CD4-positive, alpha-beta T cell (primary cell): ENCODE results near the gene ITPKB. TPM values are rescaled to one million over a fixed set of nuclear protein-coding genes. Genes with fewer than 3 reads are reported as not detected.

Source experiments
- ATAC-seq: fragments of 200-7000 bp; cut with Tn5 transposase; one replicate; pipeline ENCODE4 v1.10.0; 2022; ENCODE audit warnings: mild to moderate bottlenecking; ENCODE audit not compliant: poor library complexity
- CTCF ChIA-PET: fragments of 350-600 bp; sonication (Branson Sonifier 250); formaldehyde crosslinking; loops from one replicate; lab custom pipeline; 2021; ENCODE audit warnings: antibody characterized with exemption, inconsistent platforms; lab: Charles Lee
- POLR2A ChIA-PET: fragments of 350-600 bp; sonication (Branson Sonifier 250); formaldehyde crosslinking; loops from one replicate; lab custom pipeline; 2021; ENCODE audit warnings: antibody characterized with exemption, inconsistent platforms; lab: Charles Lee
- DNase-seq, 14 experiments: peaks; one replicate each; pipeline ENCODE4 v3.0.0-alpha.2; 2013 to 2020; ENCODE audit warnings: mixed read lengths in 2 of 14
- H3K27ac ChIP-seq, 2 donors: one replicate each; pipeline versions ENCODE4 v1.5.1 to v1.7.0; 2013; ENCODE audit warnings: low read length in 2 of 2, low read depth in 1 of 2, mild to moderate bottlenecking in 1 of 2
- H3K27me3 ChIP-seq, 2 experiments: 1 replicate in 1 of 2; 2 replicates in 1 of 2; pipeline versions ENCODE4 v1.6.1 to v1.7.0; 2013; ENCODE audit warnings: low read length in 2 of 2, control low read depth in 1 of 2, mild to moderate bottlenecking in 1 of 2, moderate library complexity in 1 of 2; ENCODE audit not compliant: insufficient read depth in 2 of 2, control insufficient read depth in 1 of 2
- H3K36me3 ChIP-seq: one replicate; pipeline ENCODE4 v1.6.1; 2013; ENCODE audit warnings: low read length, control low read depth; ENCODE audit not compliant: insufficient read depth
- H3K4me1 ChIP-seq: one replicate; pipeline ENCODE4 v1.6.1; 2013; ENCODE audit warnings: low read length, control low read depth; ENCODE audit not compliant: insufficient read depth
- H3K4me3 ChIP-seq: one replicate; pipeline ENCODE4 v1.5.1; 2013; ENCODE audit warnings: mild to moderate bottlenecking, low read length, moderate library complexity
- H3K9me3 ChIP-seq, 2 experiments: 1 replicate in 1 of 2; 2 replicates in 1 of 2; pipeline versions ENCODE4 v1.6.1 to v1.7.0; 2013; ENCODE audit warnings: low read length in 2 of 2, mild to moderate bottlenecking in 2 of 2, control low read depth in 1 of 2, moderate library complexity in 1 of 2; ENCODE audit not compliant: control insufficient read depth in 1 of 2, insufficient read depth in 1 of 2
- H3K27ac Mint-ChIP-seq: one replicate; pipeline ENCODE4 v1.8.0; 2020; ENCODE audit warnings: mixed read lengths
- H3K27me3 Mint-ChIP-seq: one replicate; pipeline ENCODE4 v1.8.0; 2021; ENCODE audit warnings: mixed read lengths
- H3K36me3 Mint-ChIP-seq: one replicate; pipeline ENCODE4 v1.8.0; 2021; ENCODE audit warnings: low read depth, mixed read lengths
- H3K4me1 Mint-ChIP-seq: one replicate; pipeline ENCODE4 v1.8.0; 2021; ENCODE audit warnings: low read depth, mixed read lengths
- H3K4me3 Mint-ChIP-seq: one replicate; pipeline ENCODE4 v1.8.0; 2020; ENCODE audit warnings: mild to moderate bottlenecking, mixed read lengths
- H3K9me3 Mint-ChIP-seq: one replicate; pipeline ENCODE4 v1.8.0; 2020; ENCODE audit warnings: mixed read lengths
- intact Hi-C, 2 experiments: fragments of 100-400 bp; cut with DNase I in 1 of 2; cut with micrococcal nuclease in 1 of 2; formaldehyde crosslinking; loops; one replicate each; pipeline versions ENCODE4 v1.15.1 to v1.9.0; 2023 to 2025; cut with DNase I, micrococcal nuclease
- total RNA-seq, 174 experiments: library from RNA in 2 of 174; stranded (reverse) in 2 of 174; gene quantifications; one replicate each; pipeline ENCODE4 v1.2.3 and lab custom pipeline; 2021 to 2026
- TF ChIP-seq, protein P1 (sequence below): fragments of 200-600 bp; IDR thresholded peaks from one replicate; pipeline ENCODE4 v1.8.0; 2022; ENCODE audit warnings: antibody characterized with exemption, mild to moderate bottlenecking

Gene ITPKB
- total RNA-seq, 2 experiments from 2014 or later = 565 to 583 TPM

DNA sequence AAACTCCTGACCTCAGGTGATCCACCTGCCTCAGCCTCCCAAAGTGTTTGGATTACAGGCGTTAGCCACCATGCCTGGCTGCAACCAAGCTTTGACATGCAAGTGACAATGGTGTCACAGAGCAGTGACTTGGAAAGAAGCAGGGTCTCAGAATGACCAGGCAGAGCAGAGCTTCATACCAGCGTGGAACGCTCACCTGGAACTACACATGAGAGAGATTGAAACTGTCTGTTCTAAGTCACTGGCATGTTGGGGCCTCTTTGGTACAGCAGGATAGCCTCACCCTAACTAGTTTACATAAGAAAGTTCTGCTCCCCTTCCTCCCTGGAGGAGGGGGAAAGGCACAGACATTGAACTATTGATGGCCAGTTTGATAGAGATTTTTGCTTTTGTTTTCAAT, 47.5 kb upstream of the ITPKB start:
- Histone ChIP-seq H3K4me1 (no peaks in the 10 kb centered on the region), H3K4me3 (no peak overlapping the region), H3K27ac (no peak overlapping the region), H3K27me3 (no peaks in the 10 kb centered on the region), H3K9me3 (no peaks in the 10 kb centered on the region), H3K36me3 (no peaks in the 10 kb centered on the region)
- H3K36me3 Mint-ChIP-seq = no peaks in the 10 kb centered on the region
- DNase-seq (no peak), ATAC-seq (no peak)
- ChIA-PET CTCF (no interaction called here), POLR2A (no interaction called here)
- H3K27me3 Mint-ChIP-seq = no peaks in the 10 kb centered on the region
- TF ChIP-seq, protein P1, sequence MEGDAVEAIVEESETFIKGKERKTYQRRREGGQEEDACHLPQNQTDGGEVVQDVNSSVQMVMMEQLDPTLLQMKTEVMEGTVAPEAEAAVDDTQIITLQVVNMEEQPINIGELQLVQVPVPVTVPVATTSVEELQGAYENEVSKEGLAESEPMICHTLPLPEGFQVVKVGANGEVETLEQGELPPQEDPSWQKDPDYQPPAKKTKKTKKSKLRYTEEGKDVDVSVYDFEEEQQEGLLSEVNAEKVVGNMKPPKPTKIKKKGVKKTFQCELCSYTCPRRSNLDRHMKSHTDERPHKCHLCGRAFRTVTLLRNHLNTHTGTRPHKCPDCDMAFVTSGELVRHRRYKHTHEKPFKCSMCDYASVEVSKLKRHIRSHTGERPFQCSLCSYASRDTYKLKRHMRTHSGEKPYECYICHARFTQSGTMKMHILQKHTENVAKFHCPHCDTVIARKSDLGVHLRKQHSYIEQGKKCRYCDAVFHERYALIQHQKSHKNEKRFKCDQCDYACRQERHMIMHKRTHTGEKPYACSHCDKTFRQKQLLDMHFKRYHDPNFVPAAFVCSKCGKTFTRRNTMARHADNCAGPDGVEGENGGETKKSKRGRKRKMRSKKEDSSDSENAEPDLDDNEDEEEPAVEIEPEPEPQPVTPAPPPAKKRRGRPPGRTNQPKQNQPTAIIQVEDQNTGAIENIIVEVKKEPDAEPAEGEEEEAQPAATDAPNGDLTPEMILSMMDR = no peak
- intact Hi-C loops = no loop called here
- H3K4me1 Mint-ChIP-seq = peaks cover 5% of the 10 kb centered on the region
- H3K27ac Mint-ChIP-seq = no peak overlapping the region
- no peak overlapping the region for H3K4me3 Mint-ChIP-seq
- H3K9me3 Mint-ChIP-seq = no peaks in the 10 kb centered on the region

DNA sequence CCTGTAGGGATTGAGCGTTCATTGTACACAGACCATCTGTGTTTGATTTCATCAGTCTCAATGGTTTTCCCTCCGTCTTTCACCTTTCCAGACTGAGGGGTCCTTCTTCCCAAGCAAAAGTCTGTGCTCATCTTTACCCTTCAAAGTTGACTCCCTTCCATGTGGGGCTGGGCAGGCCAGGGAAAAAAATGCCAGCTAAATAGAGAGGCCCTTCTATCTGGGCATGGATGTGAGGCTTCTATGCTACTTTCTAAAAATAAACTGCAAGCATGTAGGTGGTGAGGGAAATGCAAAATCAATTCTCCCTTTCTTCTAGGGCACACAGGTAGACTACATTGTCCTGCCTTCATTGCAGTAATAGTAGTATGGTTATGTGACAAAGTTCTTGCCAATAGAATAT, 46.7 kb upstream of the ITPKB start:
- ChIA-PET POLR2A (interaction anchor here (0.6 kb wide), 1 partner anchor 13 kb away, joined by 4 read pairs; no protein-coding TSS in a partner anchor), CTCF (interaction anchor here (0.6 kb wide), 1 partner anchor 453 kb away, joined by 4 read pairs; no protein-coding TSS in a partner anchor)
- Histone ChIP-seq H3K27me3 (no peaks in the 10 kb centered on the region), H3K4me3 (no peak overlapping the region), H3K36me3 (no peaks in the 10 kb centered on the region), H3K9me3 (no peaks in the 10 kb centered on the region), H3K27ac (no peak overlapping the region), H3K4me1 (no peaks in the 10 kb centered on the region)
- no peaks in the 10 kb centered on the region for H3K36me3 Mint-ChIP-seq
- no peaks in the 10 kb centered on the region for H3K9me3 Mint-ChIP-seq
- peaks cover 5% of the 10 kb centered on the region for H3K4me1 Mint-ChIP-seq
- no peak for ATAC-seq
- no peak overlapping the region for H3K4me3 Mint-ChIP-seq
- no peak overlapping the region for H3K27ac Mint-ChIP-seq
- no peaks in the 10 kb centered on the region for H3K27me3 Mint-ChIP-seq
- intact Hi-C loops = no loop called here
- DNase-seq = no peak
- TF ChIP-seq, protein P1 = no peak

DNA sequence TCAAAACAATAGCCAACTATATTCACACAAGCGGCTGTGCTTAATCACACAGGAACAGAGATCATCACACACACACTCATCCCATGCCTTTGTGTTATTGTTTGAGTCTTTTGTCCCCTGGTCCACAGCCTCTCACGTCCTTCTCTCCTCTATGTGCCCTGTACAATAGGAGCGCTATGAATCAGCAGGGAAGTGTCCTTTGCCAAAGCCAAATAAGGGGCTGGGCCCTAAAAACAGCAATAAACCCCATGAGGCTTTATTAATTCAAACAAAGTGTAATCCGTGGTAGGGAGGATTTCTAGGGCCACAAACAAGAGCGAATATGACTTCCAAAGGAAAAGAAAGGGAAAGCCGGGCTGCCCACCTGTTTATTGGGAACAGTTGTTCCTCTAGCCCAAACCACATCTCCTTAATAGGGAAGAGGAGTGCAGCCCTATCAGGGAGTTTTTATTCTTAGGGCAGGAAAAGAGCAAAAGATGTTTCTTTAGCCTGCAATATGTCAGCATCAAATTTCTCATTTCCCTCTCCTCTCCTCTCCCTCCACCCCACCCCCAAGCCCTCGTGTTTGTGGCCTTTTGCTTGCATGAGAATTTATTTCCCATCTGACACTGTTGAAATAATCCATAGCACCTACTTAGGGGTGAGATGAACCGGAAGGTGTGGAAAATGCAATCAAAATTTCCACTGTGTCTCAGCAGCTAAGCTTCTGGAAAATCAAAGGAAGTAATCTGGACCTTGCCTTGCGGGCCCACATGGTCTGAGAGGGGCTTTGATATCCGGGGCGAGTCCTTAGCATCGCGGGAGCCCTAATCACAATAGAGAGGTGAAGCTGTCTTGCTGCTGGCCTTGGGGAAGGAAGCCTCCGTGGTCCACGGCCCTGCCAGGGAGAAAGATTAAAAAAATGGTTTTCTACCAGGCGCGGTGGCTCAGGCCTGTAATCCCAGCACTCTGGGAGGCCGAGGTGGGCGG, 45.3 kb upstream of the ITPKB start:
- peaks cover 6% of the 10 kb centered on the region for H3K4me1 Mint-ChIP-seq
- H3K4me1 ChIP-seq = peaks cover 14% of the 10 kb centered on the region
- no peak overlapping the region for H3K4me3 ChIP-seq
- no peaks in the 10 kb centered on the region for H3K9me3 Mint-ChIP-seq
- no peak overlapping the region for H3K4me3 Mint-ChIP-seq
- H3K27ac Mint-ChIP-seq = no peak overlapping the region
- ATAC-seq (no peak), DNase-seq (no peak)
- no peaks in the 10 kb centered on the region for H3K36me3 ChIP-seq
- H3K27me3 Mint-ChIP-seq = no peaks in the 10 kb centered on the region
- no peak overlapping the region for H3K27ac ChIP-seq
- ChIA-PET POLR2A (no interaction called here), CTCF (no interaction called here)
- H3K36me3 Mint-ChIP-seq = no peaks in the 10 kb centered on the region
- H3K27me3 ChIP-seq = no peaks in the 10 kb centered on the region
- no peaks in the 10 kb centered on the region for H3K9me3 ChIP-seq
- TF ChIP-seq, protein P1 = no peak
- intact Hi-C loops = no loop called here
